Measurements from ENCODE around the gene CDC20B.

Gene CDC20B

DNA sequence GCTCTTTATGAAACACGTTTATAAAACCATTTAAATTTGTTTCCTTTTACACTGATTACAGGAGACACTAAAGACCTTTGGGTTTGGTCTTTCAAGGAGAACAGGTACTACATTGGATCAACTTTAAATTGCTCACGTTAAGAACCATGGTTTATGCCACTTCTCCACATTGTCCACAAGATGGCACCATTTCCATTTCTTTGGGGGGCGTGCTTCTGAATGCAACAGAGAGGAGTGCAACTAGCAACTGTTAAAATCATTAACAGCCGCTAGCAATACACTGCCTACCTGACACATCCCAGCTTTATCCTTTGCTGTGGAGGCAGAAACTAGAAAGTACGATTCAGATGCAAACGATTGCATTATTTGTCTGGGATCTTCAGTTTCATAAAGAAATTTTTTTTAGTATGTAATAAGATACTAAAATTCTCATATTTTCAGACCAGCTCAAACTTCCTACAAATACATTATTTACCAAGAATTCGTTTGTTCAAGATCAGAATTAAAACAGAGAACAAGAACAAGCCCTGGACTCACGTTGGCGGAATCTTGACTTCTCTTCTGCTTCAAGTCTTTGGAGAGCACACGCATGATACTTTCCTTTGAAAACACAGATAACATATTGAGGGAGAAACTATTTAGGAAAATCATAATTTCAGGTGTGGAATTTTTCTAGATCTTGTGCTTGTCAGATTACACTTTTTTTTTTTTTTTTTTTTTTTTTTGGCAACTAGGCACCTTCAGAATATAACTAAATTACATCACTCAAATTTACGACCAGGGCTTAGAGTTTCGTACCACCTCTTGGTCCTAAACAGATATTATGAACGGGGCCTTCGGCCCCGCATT lies 702 bp downstream of the CDC20B start (continued):
- TF ChIP-seq, protein P1, sequence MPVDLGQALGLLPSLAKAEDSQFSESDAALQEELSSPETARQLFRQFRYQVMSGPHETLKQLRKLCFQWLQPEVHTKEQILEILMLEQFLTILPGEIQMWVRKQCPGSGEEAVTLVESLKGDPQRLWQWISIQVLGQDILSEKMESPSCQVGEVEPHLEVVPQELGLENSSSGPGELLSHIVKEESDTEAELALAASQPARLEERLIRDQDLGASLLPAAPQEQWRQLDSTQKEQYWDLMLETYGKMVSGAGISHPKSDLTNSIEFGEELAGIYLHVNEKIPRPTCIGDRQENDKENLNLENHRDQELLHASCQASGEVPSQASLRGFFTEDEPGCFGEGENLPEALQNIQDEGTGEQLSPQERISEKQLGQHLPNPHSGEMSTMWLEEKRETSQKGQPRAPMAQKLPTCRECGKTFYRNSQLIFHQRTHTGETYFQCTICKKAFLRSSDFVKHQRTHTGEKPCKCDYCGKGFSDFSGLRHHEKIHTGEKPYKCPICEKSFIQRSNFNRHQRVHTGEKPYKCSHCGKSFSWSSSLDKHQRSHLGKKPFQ (tag by site-specific recombination; IDR thresholded peaks at IDR 0.05), result no peak
- TF ChIP-seq, protein P2, sequence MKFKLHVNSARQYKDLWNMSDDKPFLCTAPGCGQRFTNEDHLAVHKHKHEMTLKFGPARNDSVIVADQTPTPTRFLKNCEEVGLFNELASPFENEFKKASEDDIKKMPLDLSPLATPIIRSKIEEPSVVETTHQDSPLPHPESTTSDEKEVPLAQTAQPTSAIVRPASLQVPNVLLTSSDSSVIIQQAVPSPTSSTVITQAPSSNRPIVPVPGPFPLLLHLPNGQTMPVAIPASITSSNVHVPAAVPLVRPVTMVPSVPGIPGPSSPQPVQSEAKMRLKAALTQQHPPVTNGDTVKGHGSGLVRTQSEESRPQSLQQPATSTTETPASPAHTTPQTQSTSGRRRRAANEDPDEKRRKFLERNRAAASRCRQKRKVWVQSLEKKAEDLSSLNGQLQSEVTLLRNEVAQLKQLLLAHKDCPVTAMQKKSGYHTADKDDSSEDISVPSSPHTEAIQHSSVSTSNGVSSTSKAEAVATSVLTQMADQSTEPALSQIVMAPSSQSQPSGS (tag by site-specific recombination; IDR thresholded peaks at IDR 0.05; ENCODE audit: low read depth), result no peak
- TF ChIP-seq ZNF548 (tag by site-specific recombination; IDR thresholded peaks at IDR 0.05) (no peak), FEZF1 (tag by site-specific recombination; IDR thresholded peaks at IDR 0.05) (no peak), ZNF138 (tag by site-specific recombination; IDR thresholded peaks at IDR 0.05; ENCODE audit: borderline replicate concordance) (no peak), TCF7L2 (IDR thresholded peaks at IDR 0.05; ENCODE audit: borderline replicate concordance, low read depth, low read length) (no peak)
- TF ChIP-seq, protein P3, sequence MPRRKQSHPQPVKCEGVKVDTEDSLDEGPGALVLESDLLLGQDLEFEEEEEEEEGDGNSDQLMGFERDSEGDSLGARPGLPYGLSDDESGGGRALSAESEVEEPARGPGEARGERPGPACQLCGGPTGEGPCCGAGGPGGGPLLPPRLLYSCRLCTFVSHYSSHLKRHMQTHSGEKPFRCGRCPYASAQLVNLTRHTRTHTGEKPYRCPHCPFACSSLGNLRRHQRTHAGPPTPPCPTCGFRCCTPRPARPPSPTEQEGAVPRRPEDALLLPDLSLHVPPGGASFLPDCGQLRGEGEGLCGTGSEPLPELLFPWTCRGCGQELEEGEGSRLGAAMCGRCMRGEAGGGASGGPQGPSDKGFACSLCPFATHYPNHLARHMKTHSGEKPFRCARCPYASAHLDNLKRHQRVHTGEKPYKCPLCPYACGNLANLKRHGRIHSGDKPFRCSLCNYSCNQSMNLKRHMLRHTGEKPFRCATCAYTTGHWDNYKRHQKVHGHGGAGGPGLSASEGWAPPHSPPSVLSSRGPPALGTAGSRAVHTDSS (tag by site-specific recombination; IDR thresholded peaks at IDR 0.05), result no peak
- TF ChIP-seq, protein P4, sequence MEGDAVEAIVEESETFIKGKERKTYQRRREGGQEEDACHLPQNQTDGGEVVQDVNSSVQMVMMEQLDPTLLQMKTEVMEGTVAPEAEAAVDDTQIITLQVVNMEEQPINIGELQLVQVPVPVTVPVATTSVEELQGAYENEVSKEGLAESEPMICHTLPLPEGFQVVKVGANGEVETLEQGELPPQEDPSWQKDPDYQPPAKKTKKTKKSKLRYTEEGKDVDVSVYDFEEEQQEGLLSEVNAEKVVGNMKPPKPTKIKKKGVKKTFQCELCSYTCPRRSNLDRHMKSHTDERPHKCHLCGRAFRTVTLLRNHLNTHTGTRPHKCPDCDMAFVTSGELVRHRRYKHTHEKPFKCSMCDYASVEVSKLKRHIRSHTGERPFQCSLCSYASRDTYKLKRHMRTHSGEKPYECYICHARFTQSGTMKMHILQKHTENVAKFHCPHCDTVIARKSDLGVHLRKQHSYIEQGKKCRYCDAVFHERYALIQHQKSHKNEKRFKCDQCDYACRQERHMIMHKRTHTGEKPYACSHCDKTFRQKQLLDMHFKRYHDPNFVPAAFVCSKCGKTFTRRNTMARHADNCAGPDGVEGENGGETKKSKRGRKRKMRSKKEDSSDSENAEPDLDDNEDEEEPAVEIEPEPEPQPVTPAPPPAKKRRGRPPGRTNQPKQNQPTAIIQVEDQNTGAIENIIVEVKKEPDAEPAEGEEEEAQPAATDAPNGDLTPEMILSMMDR (tag by site-specific recombination; IDR thresholded peaks at IDR 0.05), result peak; percentile 83
- TF ChIP-seq, protein P5, sequence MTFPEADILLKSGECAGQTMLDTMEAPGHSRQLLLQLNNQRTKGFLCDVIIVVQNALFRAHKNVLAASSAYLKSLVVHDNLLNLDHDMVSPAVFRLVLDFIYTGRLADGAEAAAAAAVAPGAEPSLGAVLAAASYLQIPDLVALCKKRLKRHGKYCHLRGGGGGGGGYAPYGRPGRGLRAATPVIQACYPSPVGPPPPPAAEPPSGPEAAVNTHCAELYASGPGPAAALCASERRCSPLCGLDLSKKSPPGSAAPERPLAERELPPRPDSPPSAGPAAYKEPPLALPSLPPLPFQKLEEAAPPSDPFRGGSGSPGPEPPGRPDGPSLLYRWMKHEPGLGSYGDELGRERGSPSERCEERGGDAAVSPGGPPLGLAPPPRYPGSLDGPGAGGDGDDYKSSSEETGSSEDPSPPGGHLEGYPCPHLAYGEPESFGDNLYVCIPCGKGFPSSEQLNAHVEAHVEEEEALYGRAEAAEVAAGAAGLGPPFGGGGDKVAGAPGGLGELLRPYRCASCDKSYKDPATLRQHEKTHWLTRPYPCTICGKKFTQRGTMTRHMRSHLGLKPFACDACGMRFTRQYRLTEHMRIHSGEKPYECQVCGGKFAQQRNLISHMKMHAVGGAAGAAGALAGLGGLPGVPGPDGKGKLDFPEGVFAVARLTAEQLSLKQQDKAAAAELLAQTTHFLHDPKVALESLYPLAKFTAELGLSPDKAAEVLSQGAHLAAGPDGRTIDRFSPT (tag by site-specific recombination; IDR thresholded peaks at IDR 0.05), result no peak

DNA sequence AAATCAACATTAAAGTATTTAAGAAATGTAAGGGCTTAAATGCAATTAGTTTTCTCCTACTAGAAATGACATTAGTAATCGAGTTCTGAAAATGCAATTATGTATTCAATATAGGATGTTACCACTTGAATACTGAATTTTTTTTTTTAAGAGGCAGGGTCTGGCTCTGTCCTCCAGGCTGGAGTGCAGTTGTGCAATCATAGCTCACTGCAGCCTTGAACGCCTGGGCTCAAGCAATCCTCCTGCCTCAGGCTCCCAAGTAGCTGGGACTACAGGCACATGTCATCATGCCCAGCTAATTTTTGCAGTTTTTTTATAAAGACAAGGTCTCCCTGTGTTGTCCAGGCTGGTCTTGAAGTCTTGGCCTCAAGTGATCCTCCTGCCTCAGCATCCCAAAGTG lies 1.5 kb downstream of the CDC20B start:
- H3K36me3 ChIP-seq (ENCODE audit: control insufficient read depth in 2 of 2, insufficient read depth in 1 of 2, low read length in 2 of 2), result no peaks in the 10 kb centered on the region
- H3K4me3 ChIP-seq (ENCODE audit: low read depth, low read length), result no peak overlapping the region
- H3K4me1 ChIP-seq (ENCODE audit: control insufficient read depth, insufficient read depth, low read length), result no peaks in the 10 kb centered on the region; the same call in 1 of the 2 replicates
- H3K27ac ChIP-seq (ENCODE audit: extremely low read depth, low read depth, low read length), result no peak overlapping the region
- POLR2A ChIA-PET, result no interaction called here
- H3K9me3 ChIP-seq (ENCODE audit: control insufficient read depth, insufficient read depth, low read depth, low read length), result no peaks in the 10 kb centered on the region
- TF ChIP-seq ZNF654 (tag by site-specific recombination; IDR thresholded peaks at IDR 0.05; ENCODE audit: low read depth), result no peak
- no peak for TF ChIP-seq ZNF521 (tag by site-specific recombination; IDR thresholded peaks at IDR 0.05)
- no peak for TF ChIP-seq ZNF837 (tag by site-specific recombination; IDR thresholded peaks at IDR 0.05)
- no peak for TF ChIP-seq RBAK (tag by site-specific recombination; IDR thresholded peaks at IDR 0.05)
- no peak for TF ChIP-seq ZNF324 (tag by site-specific recombination; IDR thresholded peaks at IDR 0.05)
- TF ChIP-seq ZNF16 (tag by site-specific recombination; IDR thresholded peaks at IDR 0.05; ENCODE audit: low read depth), result no peak
- CTCF ChIA-PET, result interaction anchor here (0.6 to 3.0 kb wide), 12 partner anchors 9 to 1884 kb away, joined by 3 to 10 read pairs (median 4); partner anchors contain the start of genes DHX29 and MTREX
